IMR-90 (cell line): Measurements from ENCODE around the gene DRD2. TPM values are rescaled to one million over a fixed set of nuclear protein-coding genes. Genes with fewer than 3 reads are reported as not detected.

Source experiments
- ATAC-seq: fragments of 200-7000 bp; cut with Tn5 transposase; 2 replicates; pipeline ENCODE4 v1.9.1; 2020; ENCODE audit warnings: low read depth, mild to moderate bottlenecking, moderate library complexity
- BruUV-seq: library from RNA; stranded (reverse); fragments of 400-500 nt; replicated peaks from 2 replicates; lab custom pipeline; 2021; lab: Mats Ljungman, UMichigan
- CTCF ChIA-PET: fragments of 300-600 bp; formaldehyde crosslinking; extraction: SDS; loops from one replicate; lab custom pipeline; 2021; ENCODE audit warnings: antibody characterized with exemption; lab: Yijun Ruan, JAX
- POLR2A ChIA-PET: fragments of 300-600 bp; sonication (Branson Sonifier 250); formaldehyde crosslinking; loops from one replicate; lab custom pipeline; 2022; ENCODE audit warnings: antibody characterized with exemption; ENCODE audit not compliant: unreplicated experiment; lab: Charles Lee
- DNase-seq: peaks from one replicate; pipeline ENCODE4 v3.0.0; 2013
- H2AFZ ChIP-seq: replicated peaks from 2 replicates; pipeline ENCODE3; 2013; ENCODE audit warnings: low read length, mild to moderate bottlenecking; ENCODE audit not compliant: poor library complexity
- H2AK5ac ChIP-seq: 2 replicates; pipeline ENCODE4 v1.6.1; 2013; ENCODE audit warnings: low read depth, low read length, inconsistent platforms
- H2AK9ac ChIP-seq: replicated peaks from 2 replicates; pipeline ENCODE3; 2013; ENCODE audit warnings: mild to moderate bottlenecking, low read depth, low read length, moderate library complexity; ENCODE audit not compliant: poor library complexity
- H2BK120ac ChIP-seq: 2 replicates; pipeline ENCODE4 v1.6.1; 2013; ENCODE audit warnings: low read depth, low read length, inconsistent platforms
- H2BK15ac ChIP-seq: 3 replicates; pipeline ENCODE4 v1.6.1; 2013; ENCODE audit warnings: low read depth, low read length, inconsistent platforms
- H2BK20ac ChIP-seq: 2 replicates; pipeline ENCODE4 v1.6.1; 2013; ENCODE audit warnings: low read depth, mild to moderate bottlenecking, inconsistent platforms, low read length, moderate library complexity
- H2BK5ac ChIP-seq: 2 replicates; pipeline ENCODE4 v1.6.1; 2013; ENCODE audit warnings: mild to moderate bottlenecking, low read depth, low read length, inconsistent platforms; ENCODE audit not compliant: poor library complexity, severe bottlenecking
- H3K14ac ChIP-seq: replicated peaks from 2 replicates; pipeline ENCODE4 v1.6.1; 2013; ENCODE audit warnings: low read depth, low read length, inconsistent platforms
- H3K18ac ChIP-seq: 2 replicates; pipeline ENCODE4 v1.6.1; 2013; ENCODE audit warnings: low read depth, low read length, control low read depth
- H3K23ac ChIP-seq: 2 replicates; pipeline ENCODE4 v1.6.1; 2013; ENCODE audit warnings: low read depth, low read length, inconsistent platforms
- H3K27ac ChIP-seq: 2 replicates; pipeline ENCODE4 v1.5.1; 2013; ENCODE audit warnings: mild to moderate bottlenecking, control low read depth, low read length; ENCODE audit not compliant: insufficient read depth
- H3K27me3 ChIP-seq: 2 replicates; pipeline ENCODE4 v1.6.1; 2013; ENCODE audit warnings: low read length; ENCODE audit not compliant: control insufficient read depth, insufficient read depth
- H3K36me3 ChIP-seq: 2 replicates; pipeline ENCODE4 v1.6.1; 2013; ENCODE audit warnings: low read length, mixed read lengths; ENCODE audit not compliant: control insufficient read depth, insufficient read depth
- H3K4ac ChIP-seq: 2 replicates; pipeline ENCODE4 v1.6.1; 2013; ENCODE audit warnings: low read depth, low read length, inconsistent platforms
- H3K4me1 ChIP-seq: 2 replicates; pipeline ENCODE4 v1.6.1; 2013; ENCODE audit warnings: low read length, mixed read lengths; ENCODE audit not compliant: control insufficient read depth, insufficient read depth
- H3K4me2 ChIP-seq: 2 replicates; pipeline ENCODE4 v1.6.1; 2013; ENCODE audit warnings: low read depth, mild to moderate bottlenecking, control low read depth, low read length, moderate library complexity
- H3K4me3 ChIP-seq: 2 replicates; pipeline ENCODE4 v1.5.1; 2013; ENCODE audit warnings: low read depth, mild to moderate bottlenecking, control low read depth, low read length, moderate library complexity; ENCODE audit not compliant: insufficient read depth
- H3K56ac ChIP-seq: 2 replicates; pipeline ENCODE4 v1.6.1; 2013; ENCODE audit warnings: low read length, inconsistent platforms; ENCODE audit not compliant: insufficient read depth; ENCODE audit errors: extremely low read depth
- H3K79me1 ChIP-seq, 2 experiments: 2 replicates each; pipeline ENCODE4 v1.6.1; 2013; ENCODE audit warnings: low read length in 2 of 2, inconsistent platforms in 1 of 2, low read depth in 1 of 2
- H3K9ac ChIP-seq: 2 replicates; pipeline ENCODE4 v1.6.1; 2013; ENCODE audit warnings: low read depth, low read length, control low read depth
- H3K9me1 ChIP-seq: 2 replicates; pipeline ENCODE4 v1.6.1; 2013; ENCODE audit warnings: low read length, inconsistent platforms; ENCODE audit not compliant: insufficient read depth
- H3K9me3 ChIP-seq: 2 replicates; pipeline ENCODE4 v1.6.1; 2013; ENCODE audit warnings: low read length; ENCODE audit not compliant: control insufficient read depth, insufficient read depth
- H4K20me1 ChIP-seq: 2 replicates; pipeline ENCODE4 v1.6.1; 2013; ENCODE audit warnings: low read length, inconsistent platforms; ENCODE audit not compliant: insufficient read depth
- H4K5ac ChIP-seq: 2 replicates; pipeline ENCODE4 v1.6.1; 2013; ENCODE audit warnings: mild to moderate bottlenecking, low read depth, low read length, control low read depth
- H4K8ac ChIP-seq, 2 experiments: 2 replicates each; pipeline ENCODE4 v1.6.1; 2013; ENCODE audit warnings: low read depth in 2 of 2, low read length in 2 of 2, control low read depth in 1 of 2, inconsistent platforms in 1 of 2
- H4K91ac ChIP-seq: 2 replicates; pipeline ENCODE4 v1.6.1; 2013; ENCODE audit warnings: low read depth, low read length, inconsistent platforms; ENCODE audit not compliant: insufficient read depth
- BHLHE40 ChIP-seq: fragments of 150-350 bp; IDR thresholded peaks from 2 replicates; pipeline ENCODE4 v1.6.1; 2016; ENCODE audit warnings: mild to moderate bottlenecking, low read depth, low read length
- CEBPB ChIP-seq: IDR thresholded peaks from 2 replicates; pipeline ENCODE4 v1.6.1; 2012; ENCODE audit warnings: low read depth, low read length, improper control_type of control experiment
- CHD1 ChIP-seq: IDR thresholded peaks from 2 replicates; pipeline ENCODE4 v1.6.1; 2012; ENCODE audit warnings: low read depth, low read length, improper control_type of control experiment
- CTCF ChIP-seq: conservative IDR thresholded peaks from 2 replicates; pipeline ENCODE4 v1.5.1; 2012; ENCODE audit warnings: mild to moderate bottlenecking, low read depth, low read length, improper control_type of control experiment
- ELK1 ChIP-seq: fragments of 150-350 bp; IDR thresholded peaks from 2 replicates; pipeline ENCODE4 v1.6.1; 2016; ENCODE audit warnings: low read depth, mild to moderate bottlenecking, low read length, moderate library complexity, borderline replicate concordance
- FOS ChIP-seq: fragments of 150-350 bp; IDR thresholded peaks from 2 replicates; pipeline ENCODE4 v1.6.1; 2016; ENCODE audit warnings: low read depth, low read length
- MAZ ChIP-seq: IDR thresholded peaks from 2 replicates; pipeline ENCODE4 v1.6.1; 2012; ENCODE audit warnings: low read depth, mild to moderate bottlenecking, low read length, improper control_type of control experiment, moderate library complexity, borderline replicate concordance
- MXI1 ChIP-seq: IDR thresholded peaks from 2 replicates; pipeline ENCODE4 v1.6.1; 2012; ENCODE audit warnings: low read depth, mild to moderate bottlenecking, low read length, moderate library complexity, borderline replicate concordance
- NFE2L2 ChIP-seq: fragments of 150-350 bp; IDR thresholded peaks from 2 replicates; pipeline ENCODE4 v1.6.1; 2016; ENCODE audit warnings: low read depth, mild to moderate bottlenecking, low read length
- POLR2A ChIP-seq: IDR thresholded peaks from 2 replicates; pipeline ENCODE4 v1.6.1; 2012; ENCODE audit warnings: mild to moderate bottlenecking, low read depth, low read length
- RAD21 ChIP-seq: IDR thresholded peaks from 2 replicates; pipeline ENCODE4 v1.6.1; 2012; ENCODE audit warnings: low read length, improper control_type of control experiment
- RCOR1 ChIP-seq: IDR thresholded peaks from 2 replicates; pipeline ENCODE4 v1.6.1; 2012; ENCODE audit warnings: mild to moderate bottlenecking, low read length, improper control_type of control experiment; ENCODE audit not compliant: insufficient replicate concordance
- RFX5 ChIP-seq: IDR thresholded peaks from 2 replicates; pipeline ENCODE4 v1.8.0; 2012; ENCODE audit warnings: low read depth, mild to moderate bottlenecking, low read length, moderate library complexity
- SMC3 ChIP-seq: fragments of 150-350 bp; IDR thresholded peaks from 2 replicates; pipeline ENCODE4 v1.6.1; 2016; ENCODE audit warnings: low read depth, mild to moderate bottlenecking, antibody characterized with exemption, low read length, moderate library complexity
- USF2 ChIP-seq: fragments of 150-350 bp; IDR thresholded peaks from 2 replicates; pipeline ENCODE4 v1.6.1; 2017; ENCODE audit warnings: mild to moderate bottlenecking, antibody characterized with exemption, low read length, low read depth
- WGBS, 2 experiments: methylation state at CpG; one replicate each; pipeline versions ENCODE4 v1.1.5 to v1.1.7; 2013; ENCODE audit warnings: missing lambda C conversion rate in 2 of 2; ENCODE audit not compliant: insufficient read length in 1 of 2; ENCODE audit errors: extremely low coverage in 2 of 2; 5-methylcytosine and 5-hydroxymethylcytosine counted together
- dilution Hi-C: fragments of 300-500 bp; cut with HindIII; formaldehyde crosslinking; loops from one replicate; pipeline ENCODE4 v1.14.3; 2018; ENCODE audit warnings: low sequenced_read_pairs; ENCODE audit not compliant: unreplicated experiment
- in situ Hi-C: fragments of 300-500 bp; cut with MboI; formaldehyde crosslinking; loops from 3 replicates; pipeline ENCODE4 v1.14.3; 2019; ENCODE audit warnings: low sequenced_read_pairs, inconsistent platforms, mixed read lengths
- intact Hi-C: fragments of 100-400 bp; cut with micrococcal nuclease; formaldehyde crosslinking; loops from 2 replicates; pipeline ENCODE4 v1.10.0; 2022
- polyA plus RNA-seq, 3 experiments: library from polyadenylated mRNA; depleted of rRNA; stranded (reverse); fragments of >200 nt; gene quantifications; 2 replicates each; pipeline ENCODE4 v1.2.3, GENCODE V29; 2012; ENCODE audit warnings: low replicate concordance in 1 of 3
- total RNA-seq: library from RNA; depleted of rRNA; stranded (reverse); fragments of >200 nt; gene quantifications from 2 replicates; pipeline ENCODE4 v1.2.3, GENCODE V29; 2012

DRD2 gene
- total and polyA plus RNA-seq, 2 of the 4 experiments (the other 2 are of a cell fraction) = not detected

- no CpG with 5 or more reads among the region's 2 CpGs for WGBS, 2 experiments
- POLR2A ChIA-PET = no interaction called here
- H3K4me1 ChIP-seq = no peaks in the 10 kb centered on the region
- H2AK5ac ChIP-seq = no peak overlapping the region
- intact Hi-C loops = no loop called here
- no peaks in the 10 kb centered on the region for H4K20me1 ChIP-seq
- no peak for ATAC-seq
- no peak overlapping the region for H2BK5ac ChIP-seq
- no peak overlapping the region for H3K9ac ChIP-seq
- CTCF ChIA-PET = interaction anchor here (1.4 kb wide), 1 partner anchor 13 kb away, joined by 3 read pairs; no protein-coding TSS in a partner anchor
- H3K18ac ChIP-seq = no peak overlapping the region
- H2BK15ac ChIP-seq = no peak overlapping the region
- no peak overlapping the region for H4K91ac ChIP-seq
- H4K5ac ChIP-seq = no peak overlapping the region
- no peak overlapping the region for H3K14ac ChIP-seq
- no peak overlapping the region for H3K4me3 ChIP-seq
- no TSS peak for BruUV-seq
- H3K4me2 ChIP-seq = no peak overlapping the region
- no peak for TF ChIP-seq BHLHE40
- TF ChIP-seq ELK1 = no peak
- TF ChIP-seq CHD1 = no peak
- no peak for TF ChIP-seq POLR2A
- TF ChIP-seq MAZ = no peak
- TF ChIP-seq NFE2L2 = no peak
- no peak for TF ChIP-seq USF2
- TF ChIP-seq RFX5 = no peak
- no peak for TF ChIP-seq CTCF
- TF ChIP-seq RAD21 = no peak
- no peak for TF ChIP-seq MXI1
- TF ChIP-seq SMC3 = no peak
- no peak for TF ChIP-seq RCOR1
- TF ChIP-seq FOS = no peak
- no peak for TF ChIP-seq CEBPB
- H3K56ac ChIP-seq = no peak overlapping the region
- dilution Hi-C loops = no loop called here
- H3K23ac ChIP-seq = no peak overlapping the region
- H3K27me3 ChIP-seq = peaks cover 2% of the 10 kb centered on the region; the same call in 1 of the 2 replicates
- H2AK9ac ChIP-seq = no peak overlapping the region
- no peak for DNase-seq
- H3K79me1 ChIP-seq = no peaks in the 10 kb centered on the region
- no peaks in the 10 kb centered on the region for H3K9me3 ChIP-seq
- no peak overlapping the region for H2BK20ac ChIP-seq
- H3K36me3 ChIP-seq = no peaks in the 10 kb centered on the region
- no peak overlapping the region for H3K4ac ChIP-seq
- H2BK120ac ChIP-seq = no peak overlapping the region
- no peak overlapping the region for H3K27ac ChIP-seq
- no peak overlapping the region for H2AFZ ChIP-seq
- in situ Hi-C loops = no loop called here
- no peak overlapping the region for H4K8ac ChIP-seq
- H3K9me1 ChIP-seq = no peaks in the 10 kb centered on the region
Observed at GRCh38 chr11:113454455-113454854, 20.7 kb downstream of the DRD2 start.
